Duodenal mucosa (tissue), 2 donors: Measurements from ENCODE around the gene MS4A4E.
"Not testable (repeated sequence)": the region's sequence is repeated elsewhere in the genome, so short reads cannot be mapped to it uniquely, and the experiment has no call there.

ENCODE experiments used
- H3K27ac ChIP-seq: one replicate; pipeline ENCODE4 v1.7.0; 2013; ENCODE audit warnings: low read depth, low read length
- H3K27me3 ChIP-seq, 2 donors: one replicate each; pipeline ENCODE4 v1.7.0; 2013; ENCODE audit warnings: low read length in 2 of 2, control low read depth in 1 of 2; ENCODE audit not compliant: insufficient read depth in 2 of 2, control insufficient read depth in 1 of 2
- H3K36me3 ChIP-seq, 2 donors: one replicate each; pipeline ENCODE4 v1.7.0; 2013; ENCODE audit warnings: low read length in 2 of 2, control low read depth in 1 of 2; ENCODE audit not compliant: insufficient read depth in 2 of 2, control insufficient read depth in 1 of 2
- H3K4me1 ChIP-seq, 2 donors: one replicate each; pipeline ENCODE4 v1.7.0; 2013; ENCODE audit warnings: low read length in 2 of 2, control low read depth in 1 of 2; ENCODE audit not compliant: insufficient read depth in 2 of 2, control insufficient read depth in 1 of 2
- H3K4me3 ChIP-seq, 2 donors: one replicate each; pipeline ENCODE4 v1.7.0; 2013; ENCODE audit warnings: low read length in 2 of 2, low read depth in 1 of 2
- H3K9ac ChIP-seq, 2 donors: one replicate each; pipeline ENCODE4 v1.7.0; 2013; ENCODE audit warnings: low read length in 2 of 2, low read depth in 1 of 2
- H3K9me3 ChIP-seq, 2 donors: one replicate each; pipeline ENCODE4 v1.7.0; 2013; ENCODE audit warnings: low read length in 2 of 2, control low read depth in 1 of 2; ENCODE audit not compliant: control insufficient read depth in 1 of 2

Gene MS4A4E

DNA sequence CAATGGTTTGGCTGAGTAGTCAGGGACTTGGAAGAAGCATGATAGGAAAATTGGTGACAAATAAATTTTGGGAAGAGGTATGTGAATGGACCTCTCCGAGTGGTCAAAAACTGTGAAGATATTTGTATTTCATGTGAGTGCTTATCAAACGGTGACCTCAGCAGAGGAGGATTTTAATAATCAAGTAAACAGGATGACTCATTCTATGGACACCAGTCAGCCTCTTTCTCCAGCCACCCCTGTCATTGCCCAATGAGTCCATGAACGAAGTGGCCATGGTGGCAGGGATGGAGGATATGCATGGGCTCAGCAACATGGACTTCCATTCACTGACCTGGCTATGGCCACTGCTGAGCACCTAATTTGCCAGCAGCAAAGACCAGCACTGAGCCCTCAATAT is 21.2 kb downstream of the MS4A4E start:
- H3K36me3 ChIP-seq = no peaks in the 10 kb centered on the region
- no peak overlapping the region for H3K4me3 ChIP-seq
- no peaks in the 10 kb centered on the region for H3K27me3 ChIP-seq
- no peak overlapping the region for H3K9ac ChIP-seq
- H3K4me1 ChIP-seq = no peaks in the 10 kb centered on the region
- H3K27ac ChIP-seq = no peak overlapping the region
- no peaks in the 10 kb centered on the region for H3K9me3 ChIP-seq

DNA sequence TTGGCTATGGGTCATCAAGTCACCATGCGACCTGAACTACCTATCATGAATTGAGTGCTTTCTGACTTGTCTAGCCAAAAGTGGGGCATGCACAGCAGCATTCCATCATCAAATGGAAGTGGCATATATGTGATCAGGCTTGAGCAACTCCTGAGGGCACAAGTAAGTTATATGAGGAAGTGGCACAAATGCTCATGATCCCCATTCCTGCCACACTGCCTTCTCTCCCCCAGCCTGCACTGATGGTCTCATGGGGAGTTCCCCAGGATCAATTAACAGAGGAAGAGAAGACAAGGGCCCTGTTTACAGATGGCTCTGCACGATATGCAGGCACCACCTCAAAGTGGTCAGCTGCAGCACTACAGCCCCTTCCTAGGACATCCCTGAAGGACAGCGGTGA is 21.8 kb downstream of the MS4A4E start:
- Histone ChIP-seq H3K4me3 (no peak overlapping the region), H3K36me3 (no peaks in the 10 kb centered on the region), H3K27me3 (no peaks in the 10 kb centered on the region), H3K9ac (no peak overlapping the region), H3K9me3 (no peaks in the 10 kb centered on the region), H3K4me1 (no peaks in the 10 kb centered on the region), H3K27ac (no peak overlapping the region)

DNA sequence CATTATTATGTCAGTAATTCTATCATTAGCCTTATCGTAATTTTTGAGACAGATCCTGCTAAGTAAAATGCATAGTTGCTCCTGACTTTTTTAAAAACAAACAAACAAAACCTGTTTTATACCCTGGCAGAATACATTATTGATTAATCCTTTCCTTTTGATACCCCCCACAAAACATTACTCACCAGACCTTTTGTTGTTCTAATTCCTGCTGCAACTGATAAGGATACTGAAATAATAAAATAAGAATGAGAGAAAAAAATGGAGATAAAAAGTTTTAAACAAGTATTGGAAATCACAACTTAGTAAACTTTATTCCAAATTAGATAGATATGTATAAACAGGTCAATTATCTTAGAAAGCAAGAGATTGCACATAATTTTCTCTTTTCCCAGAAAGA is 28.6 kb downstream of the MS4A4E start:
- H3K9me3 ChIP-seq = no peaks in the 10 kb centered on the region
- H3K27ac ChIP-seq = no peak overlapping the region
- no peaks in the 10 kb centered on the region for H3K36me3 ChIP-seq

DNA sequence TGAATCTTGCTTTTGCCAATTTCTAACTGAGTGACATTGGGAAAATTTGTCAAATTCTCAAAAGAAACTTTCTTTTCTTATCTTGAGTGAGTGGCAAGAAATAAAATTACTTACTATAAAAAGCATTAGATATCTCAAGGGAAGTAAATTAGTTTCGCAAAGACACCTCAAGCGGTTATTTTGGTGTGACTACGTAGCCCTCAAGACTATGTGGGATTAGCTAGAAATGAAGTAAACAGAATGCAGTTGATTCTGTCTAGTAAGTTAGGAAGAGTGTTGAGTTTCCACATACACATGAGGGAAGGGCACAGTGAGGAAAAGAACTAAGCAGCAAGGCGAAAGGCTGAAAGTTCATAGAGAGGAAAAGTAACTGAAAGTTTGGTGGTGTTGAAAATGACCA is 31.7 kb downstream of the MS4A4E start:
- no peak overlapping the region for H3K4me3 ChIP-seq
- no peaks in the 10 kb centered on the region for H3K4me1 ChIP-seq
- H3K9me3 ChIP-seq = no peaks in the 10 kb centered on the region
- no peaks in the 10 kb centered on the region for H3K27me3 ChIP-seq
- H3K36me3 ChIP-seq = no peaks in the 10 kb centered on the region
- no peak overlapping the region for H3K9ac ChIP-seq
- no peak overlapping the region for H3K27ac ChIP-seq

More for the DNA sequence above, 28.6 kb downstream of the MS4A4E start:
- Histone ChIP-seq H3K4me1 (no peaks in the 10 kb centered on the region), H3K27me3 (no peaks in the 10 kb centered on the region), H3K9ac (no peak overlapping the region), H3K4me3 (no peak overlapping the region)

DNA sequence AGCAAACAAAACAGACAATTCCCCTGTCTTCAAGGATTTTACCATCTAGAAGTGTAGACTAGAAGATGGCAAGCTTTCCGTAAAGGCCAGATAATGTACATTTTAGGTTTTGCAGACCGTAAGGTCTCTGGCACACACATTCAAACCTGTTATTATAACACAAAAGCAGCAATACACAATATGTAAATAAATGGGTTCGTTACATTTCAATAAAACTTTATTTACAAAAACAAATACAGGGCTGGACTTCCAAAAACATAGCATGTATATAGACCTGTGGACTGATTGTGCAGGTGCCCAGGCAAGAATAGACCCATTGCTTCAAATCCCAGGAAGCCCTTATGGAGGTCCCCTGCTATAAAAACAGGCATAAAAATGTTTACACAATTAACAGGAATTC is 33.0 kb downstream of the MS4A4E start:
- H3K9me3 ChIP-seq = no peaks in the 10 kb centered on the region
- no peaks in the 10 kb centered on the region for H3K36me3 ChIP-seq
- no peak overlapping the region for H3K9ac ChIP-seq
- no peaks in the 10 kb centered on the region for H3K4me1 ChIP-seq
- H3K27ac ChIP-seq = no peak overlapping the region
- no peaks in the 10 kb centered on the region for H3K27me3 ChIP-seq
- H3K4me3 ChIP-seq = no peak overlapping the region

DNA sequence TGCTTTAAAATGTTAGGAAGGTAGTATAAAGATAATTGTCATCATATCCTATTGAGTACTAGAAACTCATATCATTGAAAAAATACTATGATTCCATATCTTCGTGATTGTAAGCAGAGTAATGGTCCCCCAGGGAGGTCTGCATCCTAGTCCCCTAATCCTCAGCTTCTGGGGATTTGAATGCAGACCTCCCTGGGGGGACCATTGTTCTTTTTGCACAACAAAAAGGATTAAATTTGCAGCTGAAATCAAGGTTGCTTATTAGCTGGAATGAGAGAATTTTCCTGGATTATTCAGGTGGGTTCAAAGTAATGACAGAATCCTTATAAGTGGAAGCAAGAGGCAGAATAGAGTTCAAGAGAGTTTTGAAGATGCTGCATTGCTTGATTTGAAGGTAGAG is 34.0 kb downstream of the MS4A4E start:
- H3K9ac ChIP-seq = no peak overlapping the region
- no peaks in the 10 kb centered on the region for H3K36me3 ChIP-seq
- H3K4me3 ChIP-seq = no peak overlapping the region
- H3K27me3 ChIP-seq = no peaks in the 10 kb centered on the region
- no peaks in the 10 kb centered on the region for H3K9me3 ChIP-seq
- H3K4me1 ChIP-seq = no peaks in the 10 kb centered on the region
- no peak overlapping the region for H3K27ac ChIP-seq

DNA sequence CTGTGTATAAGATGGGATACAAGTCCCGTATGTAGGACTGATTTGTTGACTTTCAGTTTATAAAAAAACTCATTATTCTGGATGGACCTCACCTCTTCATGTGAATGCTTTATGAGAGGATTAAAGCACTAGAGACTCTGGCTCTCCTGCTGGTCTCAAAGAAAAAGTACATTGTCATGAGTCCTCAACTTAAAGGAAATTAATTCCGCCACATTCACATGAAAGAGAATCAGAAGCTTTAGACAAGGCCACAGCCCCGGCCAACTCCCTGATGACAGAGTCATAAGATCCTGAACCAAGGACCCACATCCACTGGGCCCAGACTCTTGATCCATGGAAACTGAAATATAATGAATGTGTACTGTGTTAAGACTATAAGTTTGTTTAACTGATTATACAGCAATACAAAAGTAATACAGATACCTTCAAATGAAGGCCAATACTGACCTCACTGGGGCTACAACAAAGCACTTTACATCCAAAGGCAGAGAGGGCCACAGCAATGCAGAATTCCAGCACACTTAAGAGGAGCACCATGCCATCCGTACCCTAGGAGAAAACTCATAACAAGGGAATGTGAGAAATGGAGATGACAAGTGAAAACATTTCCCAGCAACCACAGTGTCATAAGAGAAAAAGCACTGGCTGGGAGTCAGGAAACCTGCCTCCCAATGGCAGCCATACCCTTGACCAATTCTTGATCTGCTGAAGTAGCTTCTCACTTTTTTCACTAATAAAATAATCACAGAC is 34.6 kb downstream of the MS4A4E start:
- no peaks in the 10 kb centered on the region for H3K27me3 ChIP-seq
- H3K9me3 ChIP-seq = no peaks in the 10 kb centered on the region
- H3K36me3 ChIP-seq = no peaks in the 10 kb centered on the region
- no peak overlapping the region for H3K9ac ChIP-seq
- no peak overlapping the region for H3K4me3 ChIP-seq
- no peak overlapping the region for H3K27ac ChIP-seq
- H3K4me1 ChIP-seq = no peaks in the 10 kb centered on the region

DNA sequence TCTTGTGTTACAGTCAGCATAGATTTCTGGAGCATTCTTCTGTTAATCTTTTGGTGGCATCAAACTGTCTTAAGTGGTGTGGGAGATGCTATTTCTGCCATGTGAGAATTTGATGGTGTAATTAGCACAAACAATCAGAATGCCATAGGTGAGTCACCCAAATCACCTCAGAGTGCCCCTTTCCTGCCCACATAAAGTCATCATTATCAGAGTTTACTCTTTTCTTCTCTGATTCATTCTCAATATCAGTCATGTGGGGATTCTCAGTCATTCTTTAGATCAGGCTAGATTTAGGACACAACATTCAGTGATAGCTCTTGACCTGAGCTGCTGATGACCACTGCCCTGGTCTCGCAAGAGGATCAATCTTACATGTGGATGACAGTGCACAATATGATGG is 36.3 kb downstream of the MS4A4E start:
- Histone ChIP-seq H3K4me1 (no peaks in the 10 kb centered on the region), H3K9me3 (peaks cover 0 to 6% of the 10 kb centered on the region in 2 donors), H3K36me3 (no peaks in the 10 kb centered on the region), H3K27me3 (no peaks in the 10 kb centered on the region), H3K27ac (no peak overlapping the region), H3K4me3 (no peak overlapping the region), H3K9ac (no peak overlapping the region)

DNA sequence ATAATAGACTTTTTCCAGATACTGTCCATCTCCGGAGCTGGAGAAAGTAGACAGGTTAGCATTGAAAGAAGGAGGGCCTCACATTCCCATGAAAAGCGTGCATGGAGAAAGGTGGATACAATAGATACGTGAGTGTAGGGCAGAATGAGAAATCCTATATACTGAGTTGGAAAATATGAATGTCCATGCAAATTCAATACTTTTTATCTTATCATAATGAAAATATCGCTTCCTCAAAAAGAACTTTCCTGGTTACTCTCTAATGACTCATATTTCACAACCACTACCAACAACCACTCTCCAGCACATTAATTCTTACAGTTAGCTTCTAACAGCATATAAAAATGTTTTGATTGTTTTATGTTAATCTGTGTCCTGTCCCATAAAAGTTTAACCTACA is 38.0 kb downstream of the MS4A4E start:
- no peak overlapping the region for H3K27ac ChIP-seq
- H3K9me3 ChIP-seq = peaks cover 0 to 6% of the 10 kb centered on the region in 2 donors
- H3K27me3 ChIP-seq = no peaks in the 10 kb centered on the region
- H3K36me3 ChIP-seq = no peaks in the 10 kb centered on the region
- H3K9ac ChIP-seq = no peak overlapping the region
- H3K4me3 ChIP-seq = no peak overlapping the region
- no peaks in the 10 kb centered on the region for H3K4me1 ChIP-seq

DNA sequence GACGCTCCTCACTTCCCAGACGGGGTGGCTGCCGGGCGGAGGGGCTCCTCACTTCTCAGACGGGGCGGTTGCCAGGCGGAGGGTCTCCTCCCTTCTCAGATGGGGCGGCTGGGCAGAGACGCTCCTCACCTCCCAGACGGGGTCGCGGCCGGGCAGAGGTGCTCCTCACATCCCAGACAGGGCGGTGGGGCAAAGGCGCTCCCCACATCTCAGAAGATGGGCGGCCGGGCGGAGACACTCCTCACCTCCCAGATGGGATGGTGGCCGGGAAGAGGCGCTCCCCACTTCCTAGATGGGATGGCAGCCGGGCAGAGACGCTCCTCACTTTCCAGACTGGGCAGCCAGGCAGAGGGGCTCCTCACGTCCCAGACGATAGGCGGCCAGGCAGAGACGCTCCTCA is 41.6 kb downstream of the MS4A4E start:
- H3K27ac ChIP-seq, H3K9me3 ChIP-seq, H3K9ac ChIP-seq, H3K4me1 ChIP-seq, H3K27me3 ChIP-seq, H3K36me3 ChIP-seq, H3K4me3 ChIP-seq: not testable (repeated sequence)

DNA sequence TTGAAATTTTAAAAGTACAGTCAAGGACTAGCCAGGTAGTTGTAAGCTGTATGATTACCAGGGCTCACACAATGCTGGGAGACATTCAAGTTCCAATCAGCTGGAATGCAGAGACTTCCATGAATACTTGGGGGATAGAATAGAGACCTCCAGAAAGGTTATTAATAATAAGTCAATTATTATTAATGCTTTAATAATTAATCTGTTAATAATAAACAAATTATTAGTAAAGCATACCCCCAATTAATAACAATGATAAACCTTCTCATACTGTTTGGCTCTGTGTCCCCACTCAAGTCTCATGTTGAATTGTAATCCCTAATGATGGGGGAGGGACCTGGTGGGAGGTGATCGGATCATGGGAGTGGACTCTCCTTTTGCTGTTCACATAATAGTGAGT is 45.5 kb downstream of the MS4A4E start:
- no peaks in the 10 kb centered on the region for H3K27me3 ChIP-seq
- H3K9ac ChIP-seq = no peak overlapping the region
- H3K4me1 ChIP-seq = no peaks in the 10 kb centered on the region
- no peak overlapping the region for H3K4me3 ChIP-seq
- no peak overlapping the region for H3K27ac ChIP-seq
- H3K36me3 ChIP-seq = no peaks in the 10 kb centered on the region
- H3K9me3 ChIP-seq = peaks cover 2 to 6% of the 10 kb centered on the region in 2 donors
